Measurements from ENCODE around the gene FIBP. TPM values are rescaled to one million over a fixed set of nuclear protein-coding genes. Genes with fewer than 3 reads are reported as not detected.

FIBP gene
- total RNA-seq, 1 donor from 2014 or later, result 35.5 TPM

DNA sequence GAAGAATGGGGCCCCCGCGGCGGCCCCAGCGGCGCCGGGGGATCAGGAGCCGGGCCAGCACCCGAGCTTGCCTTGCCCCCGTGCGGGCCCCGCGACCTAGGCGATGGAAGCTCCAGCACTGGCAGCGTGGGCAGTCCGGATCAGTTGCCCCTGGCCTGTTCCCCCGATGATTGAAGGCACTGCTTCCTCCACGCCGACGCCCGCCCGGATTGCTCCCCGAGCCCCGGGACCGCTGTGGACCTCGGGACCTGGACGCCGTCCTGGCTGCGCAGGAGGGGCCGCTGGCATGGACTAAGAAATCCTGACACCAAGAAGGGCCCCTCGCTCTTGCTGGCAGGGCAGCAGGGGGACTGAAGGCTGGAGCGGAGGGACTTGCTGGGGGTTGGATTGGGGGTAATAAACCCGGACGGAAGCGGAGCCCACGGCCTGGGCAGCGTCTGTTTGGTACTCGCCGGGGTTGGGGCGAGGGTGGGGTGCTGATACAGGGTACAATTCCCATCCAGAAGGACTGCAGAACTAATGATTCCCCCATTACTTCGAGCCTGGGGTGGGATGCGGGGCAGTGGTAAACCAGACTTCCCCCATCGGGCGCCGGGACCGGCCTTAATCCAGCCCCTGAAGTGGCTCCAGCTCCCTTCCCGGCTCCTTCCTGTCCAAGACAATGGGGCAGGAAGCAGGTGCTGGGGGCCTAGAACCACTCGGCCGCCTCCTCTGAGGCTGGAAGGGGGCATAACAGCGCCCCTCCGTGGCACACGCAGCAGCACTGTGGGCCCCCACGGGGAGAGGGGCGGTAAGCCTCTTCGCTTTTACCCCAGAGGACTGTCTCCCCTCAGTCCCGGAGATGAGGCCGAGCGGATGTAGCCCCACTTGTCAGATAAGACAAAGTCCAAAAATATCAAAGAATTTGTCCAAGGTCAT is 3.2 kb upstream of the FIBP start:
- ATAC-seq (no peak), DNase-seq (no peak)
- Histone ChIP-seq H3K27me3 (no peaks in the 10 kb centered on the region), H3K27ac (peak overlapping the region; percentile 96), H3K36me3 (peaks cover 8% of the 10 kb centered on the region), H3K9me3 (no peaks in the 10 kb centered on the region), H3K4me1 (peaks cover 52% of the 10 kb centered on the region), H3K4me3 (peak overlapping the region; percentile 91)
- TF ChIP-seq CTCF (IDR thresholded peaks at IDR 0.05), result peak; percentile 37
- intact Hi-C loops (cut with DNase I), result no loop called here

GRCh38 chr11:65890324-65891218 is 2.3 kb upstream of the FIBP start, which contains the start of gene CCDC85B:
Gene CCDC85B, plus strand, starts transcription at chr11:65890673. Its CDS starts 111 bp downstream, at chr11:65890784.
- H3K4me1 ChIP-seq, result peaks cover 52% of the 10 kb centered on the region
- peak; percentile 89 for ATAC-seq
- peak within 1 kb of the TSS; percentile 91 for H3K4me3 ChIP-seq
- peak; percentile 99 for DNase-seq
- H3K27ac ChIP-seq, result peak within 1 kb of the TSS; percentile 96
- TF ChIP-seq CTCF (IDR thresholded peaks at IDR 0.05), result no peak
- no peaks in the 10 kb centered on the region for H3K9me3 ChIP-seq
- peaks cover 15% of the 10 kb centered on the region for H3K36me3 ChIP-seq
- intact Hi-C loops (cut with DNase I), result no loop called here
- H3K27me3 ChIP-seq, result no peaks in the 10 kb centered on the region

DNA sequence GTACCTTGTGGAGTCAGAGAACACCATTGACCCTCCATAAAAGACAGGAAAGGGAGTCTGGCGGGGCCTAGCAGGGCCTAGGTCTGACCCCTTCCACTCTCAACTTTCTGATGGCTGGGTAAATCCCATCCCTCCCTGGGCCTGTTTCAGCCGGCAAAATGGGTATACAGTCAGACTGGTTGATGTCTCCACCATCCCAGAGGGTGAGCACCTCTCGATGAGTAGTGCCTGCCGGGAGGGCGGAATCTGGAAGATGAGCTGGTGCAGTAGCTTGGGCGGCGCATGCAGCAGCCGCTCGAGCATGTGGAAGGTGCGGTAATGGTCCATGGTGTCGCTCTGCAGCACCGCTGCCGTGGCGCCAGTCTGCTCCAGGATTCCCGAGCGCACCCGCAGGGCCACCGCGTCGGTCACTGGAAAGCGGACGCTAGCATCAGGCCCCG is 528 bp downstream of the FIBP start:
- DNase-seq, result no peak
- no peak for TF ChIP-seq CTCF (IDR thresholded peaks at IDR 0.05)
- Histone ChIP-seq H3K27ac (peak overlapping the region; percentile 96), H3K36me3 (peaks cover 38% of the 10 kb centered on the region), H3K4me1 (peaks cover 43% of the 10 kb centered on the region), H3K27me3 (no peaks in the 10 kb centered on the region), H3K4me3 (peak overlapping the region; percentile 91), H3K9me3 (no peaks in the 10 kb centered on the region)
- no peak for ATAC-seq
- intact Hi-C loops (cut with DNase I), result no loop called here

GRCh38 chr11:65886826-65887722 is 1.2 kb downstream of the FIBP start:
- Histone ChIP-seq H3K4me3 (peak overlapping the region; percentile 91), H3K9me3 (no peaks in the 10 kb centered on the region), H3K27me3 (no peaks in the 10 kb centered on the region), H3K27ac (peak overlapping the region; percentile 96), H3K36me3 (peaks cover 38% of the 10 kb centered on the region), H3K4me1 (peaks cover 36% of the 10 kb centered on the region)
- TF ChIP-seq CTCF (IDR thresholded peaks at IDR 0.05), result no peak
- intact Hi-C loops (cut with DNase I), result no loop called here
- peak; percentile 65 for DNase-seq
- no peak for ATAC-seq

Data from upper lobe of right lung (tissue), 1 donor.